ENCODE data around the gene PLXNA4.

GRCh38 chr7:132162556-132163144 lies 413.6 kb downstream of the PLXNA4 start:
- TF ChIP-seq CTCF (IDR thresholded peaks at IDR 0.05) (no peak), POLR2A (IDR thresholded peaks at IDR 0.05) (no peak)
